GM18505 (cell line): Measurements from ENCODE around the gene AQP2.

ENCODE experiments used
- ATAC-seq: cut with Tn5 transposase; IDR thresholded peaks from one replicate; pipeline ENCODE4 v1.9.1; 2021; ENCODE audit not compliant: unreplicated experiment
- POLR2A ChIP-seq: IDR thresholded peaks from 4 replicates; pipeline ENCODE4 v1.6.1; 2011; ENCODE audit warnings: borderline replicate concordance; ENCODE audit not compliant: insufficient read depth, insufficient read length; ENCODE audit errors: extremely low read depth

AQP2 gene

DNA sequence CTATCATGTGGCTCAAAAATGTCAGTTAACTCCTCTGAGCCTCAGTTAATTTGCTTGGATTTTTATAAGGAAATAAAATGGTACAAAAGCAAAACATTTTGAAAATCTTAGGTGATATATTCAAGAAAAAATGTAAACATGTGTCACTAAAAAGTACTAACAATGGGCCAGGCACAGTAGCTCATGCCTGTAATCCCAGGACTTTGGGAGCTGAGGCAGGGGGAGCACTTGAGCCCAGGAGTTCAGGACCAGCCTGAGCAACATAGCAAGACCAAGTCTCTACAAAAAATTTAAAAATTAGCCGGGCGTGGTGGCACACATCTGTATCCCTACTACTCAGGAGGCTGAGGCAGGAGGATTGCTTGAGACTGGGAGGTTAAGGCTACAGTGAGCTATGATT, 47.9 kb downstream of the AQP2 start:
- ATAC-seq, result no peak
- TF ChIP-seq POLR2A, result no peak

- ATAC-seq, result no peak
Observed at GRCh38 chr12:50003595-50003994, 53.1 kb downstream of the AQP2 start.

GRCh38 chr12:50004696-50005095, 54.2 kb downstream of the AQP2 start:
- ATAC-seq, result no peak
- TF ChIP-seq POLR2A, result no peak

More at GRCh38 chr12:50003595-50003994, 53.1 kb downstream of the AQP2 start:
- no peak for TF ChIP-seq POLR2A

DNA sequence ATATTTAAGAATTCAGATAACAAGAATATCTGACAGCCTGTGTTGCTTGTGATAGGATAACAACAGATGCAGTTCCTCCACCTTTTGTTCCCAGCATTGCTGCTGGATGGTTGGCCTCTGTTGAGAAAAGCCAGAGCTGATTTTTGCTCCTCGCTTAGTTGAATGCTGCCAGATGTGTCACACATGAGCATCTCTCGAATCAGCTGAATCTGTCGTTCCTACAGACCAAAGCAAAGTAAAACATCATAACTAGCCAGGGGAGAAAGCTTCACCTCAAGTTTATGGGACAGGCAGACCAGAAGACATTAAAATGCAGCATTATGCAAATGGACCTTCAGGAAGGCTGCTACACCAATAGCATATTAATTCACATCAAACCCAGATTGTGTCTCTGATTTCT, 54.6 kb downstream of the AQP2 start:
- TF ChIP-seq POLR2A, result no peak

DNA sequence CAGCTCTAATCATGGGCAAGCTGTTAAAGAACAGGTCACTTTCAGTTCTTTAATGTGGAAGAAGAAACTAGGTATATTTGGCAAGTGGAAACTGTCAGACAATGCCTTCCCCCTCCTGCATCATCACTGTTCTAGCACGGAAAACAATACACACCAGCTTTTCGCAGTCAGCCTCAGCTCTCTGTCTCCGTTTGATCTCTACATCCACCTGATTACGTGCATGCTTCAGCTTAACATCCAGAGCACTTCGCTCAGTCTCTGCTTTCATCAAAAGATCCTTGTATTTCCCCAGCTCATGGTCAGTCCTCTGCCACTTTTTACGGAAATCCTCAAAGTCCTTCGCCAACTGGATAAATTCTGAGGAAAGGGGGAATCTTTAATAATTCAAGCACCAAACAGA, 55.7 kb downstream of the AQP2 start:
- ATAC-seq, result no peak
- no peak for TF ChIP-seq POLR2A

More for the DNA sequence above, 54.6 kb downstream of the AQP2 start:
- no peak for ATAC-seq

DNA sequence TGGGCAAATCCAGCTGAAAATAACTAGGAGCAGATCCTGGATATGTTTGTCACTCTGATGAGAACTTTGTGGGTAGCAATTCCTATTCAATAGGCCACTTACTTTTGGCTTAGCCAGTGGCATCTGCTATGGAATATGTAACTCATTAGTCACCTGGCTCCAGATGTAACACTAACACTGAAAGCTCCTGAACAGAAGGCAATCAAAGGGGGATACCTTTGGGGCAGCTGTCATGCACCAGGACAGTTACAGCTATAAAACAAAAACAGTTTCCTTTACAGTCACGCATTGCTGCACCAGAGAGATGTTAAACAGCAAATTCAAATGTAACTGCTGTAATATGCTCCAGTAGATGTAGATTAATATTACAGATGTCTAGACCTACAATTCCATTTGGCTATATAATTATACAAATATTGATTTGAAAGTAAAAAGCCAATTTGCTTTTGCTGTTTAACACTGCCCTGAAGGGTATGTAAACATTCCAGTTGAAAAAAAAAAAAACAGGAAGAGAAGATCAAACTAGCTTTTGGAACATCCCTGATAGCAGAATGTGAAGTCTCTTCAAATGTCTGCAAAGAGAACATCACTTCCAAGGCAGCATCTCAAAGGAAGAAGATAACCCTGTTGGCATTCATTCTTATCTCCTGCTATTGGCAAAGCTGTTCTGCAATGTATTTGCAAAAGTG, 56.4 kb downstream of the AQP2 start:
- no peak for ATAC-seq
- TF ChIP-seq POLR2A, result no peak
